ENCODE data around the gene MRTFA. TPM values are rescaled to one million over a fixed set of nuclear protein-coding genes. Genes with fewer than 3 reads are reported as not detected.

Gene MRTFA
- total and polyA plus RNA-seq, 9 of the 15 experiments (the other 6 are each of a cell fraction or from before 2014, with no cell fraction given), result 0.84 to 21.1 (median 3.7) TPM

- intact Hi-C loops (cut with micrococcal nuclease), result no loop called here
- FAIRE-seq (no peak), ATAC-seq (no peak), DNase-seq (ENCODE audit: extremely low read depth in 1 of 4, low spot score in 3 of 4) (no peak)
- Histone ChIP-seq H3K36me3 (ENCODE audit: control insufficient read depth, insufficient read depth, low read length) (no peaks in the 10 kb centered on the region), H3K4me3 (no peak overlapping the region), H3K79me2 (ENCODE audit: control insufficient read depth, insufficient read depth, low read length) (peaks cover 73% of the 10 kb centered on the region), H4K20me1 (replicated peaks; ENCODE audit: control insufficient read depth, insufficient read depth, low read length) (0 out of 2 replicates have a peak, but pooled peaks cover 4% of the 10 kb centered on the region), H3K27ac (ENCODE audit: extremely low read depth, low read depth, low read length) (no peak overlapping the region), H3K4me1 (replicated peaks in 1 of 2; ENCODE audit: control insufficient read depth in 2 of 2, insufficient read depth in 2 of 2, low read length in 2 of 2) (peaks cover 20 to 23% of the 10 kb centered on the region in 2 experiments; a peak in 4 of 5 replicates), H2AFZ (ENCODE audit: low read depth, low read length) (no peak overlapping the region), H3K9me1 (ENCODE audit: control insufficient read depth, insufficient read depth, low read length) (no peaks in the 10 kb centered on the region), H3K9ac (ENCODE audit: insufficient read depth in 1 of 2, low read depth in 2 of 2, low read length in 2 of 2) (no peak overlapping the region), H3K4me2 (ENCODE audit: insufficient read depth, low read length) (no peak overlapping the region), H3K27me3 (ENCODE audit: control insufficient read depth in 2 of 2, insufficient read depth in 2 of 2, low read length in 2 of 2) (no peaks in the 10 kb centered on the region), H3K9me3 (replicated peaks; ENCODE audit: control insufficient read depth, insufficient read depth, low read depth, low read length) (no peaks in the 10 kb centered on the region)
- ChIA-PET CTCF (ENCODE audit: low intra/inter-chr PET ratio) (no interaction called here), POLR2A (interaction anchor here (0.9 kb wide), 1 partner anchor 30 kb away, joined by 4 read pairs; no protein-coding TSS in a partner anchor)
- 87% methylated on average over 3 of the region's 3 CpGs for WGBS (ENCODE audit: insufficient coverage, low coverage, missing lambda C conversion rate)
- in situ Hi-C loops (cut with MboI), result no loop called here
- BruUV-seq (replicated peaks), result no TSS peak
- no peak for TF ChIP-seq JUN (IDR thresholded peaks at IDR 0.05; ENCODE audit: borderline replicate concordance, low read depth, low read length)
- no peak for TF ChIP-seq JUN (CRISPR knock-in tag; IDR thresholded peaks at IDR 0.05; ENCODE audit: borderline replicate concordance)
- no peak for TF ChIP-seq ZNF134 (CRISPR knock-in tag; conservative IDR thresholded peaks at IDR 0.05)
- no peak for TF ChIP-seq POLR2AphosphoS2 (IDR thresholded peaks at IDR 0.05; ENCODE audit: low read length)
- TF ChIP-seq ARNT (IDR thresholded peaks at IDR 0.05), result no peak
- no peak for TF ChIP-seq ZNF717 (CRISPR knock-in tag; IDR thresholded peaks at IDR 0.05)
- TF ChIP-seq E2F5 (CRISPR knock-in tag; IDR thresholded peaks at IDR 0.05), result no peak
- no peak for TF ChIP-seq PURB (CRISPR knock-in tag; IDR thresholded peaks at IDR 0.05; ENCODE audit: low read depth)
- no peak for TF ChIP-seq FOXK2 (conservative IDR thresholded peaks at IDR 0.05 in 1 of 2, IDR thresholded peaks at IDR 0.05 in 1 of 2; ENCODE audit: low read depth in 2 of 2)
- TF ChIP-seq RAD21 (CRISPR knock-in tag; conservative IDR thresholded peaks at IDR 0.05 in 1 of 2, IDR thresholded peaks at IDR 0.05 in 1 of 2), result no peak
- TF ChIP-seq ZNF583 (CRISPR knock-in tag; IDR thresholded peaks at IDR 0.05), result no peak
- no peak for TF ChIP-seq ZNF165 (CRISPR knock-in tag; IDR thresholded peaks at IDR 0.05; ENCODE audit: borderline replicate concordance)
- TF ChIP-seq ZNF586 (CRISPR knock-in tag; conservative IDR thresholded peaks at IDR 0.05), result no peak
- no peak for TF ChIP-seq ZBTB17 (CRISPR knock-in tag; IDR thresholded peaks at IDR 0.05)
- no peak for TF ChIP-seq ZNF395 (CRISPR knock-in tag; IDR thresholded peaks at IDR 0.05)
- no peak for TF ChIP-seq NONO (IDR thresholded peaks at IDR 0.05; ENCODE audit: low read depth in 2 of 2, low read length in 1 of 2)
- TF ChIP-seq KLF6 (CRISPR knock-in tag; IDR thresholded peaks at IDR 0.05; ENCODE audit: borderline replicate concordance), result no peak
- TF ChIP-seq HINFP (tag; conservative IDR thresholded peaks at IDR 0.05; ENCODE audit: low read depth), result no peak
- TF ChIP-seq ZBTB5 (IDR thresholded peaks at IDR 0.05), result no peak
Observed at GRCh38 chr22:40633036-40633435, 3.5 kb downstream of the MRTFA start.
